Keratinocyte (primary cell): ENCODE data around the gene SYNE1. TPM values are rescaled to one million over a fixed set of nuclear protein-coding genes. Genes with fewer than 3 reads are reported as not detected.

Experiments used
- DNase-seq: peaks from one replicate; pipeline ENCODE4 v3.0.0-alpha.2; 2011; ENCODE audit warnings: low read depth, missing footprints, low spot score
- FAIRE-seq: peaks from 2 replicates; lab custom pipeline; 2011; peaks lifted over from hg19 to GRCh38; lab: Jason Lieb, UNC
- H2AFZ ChIP-seq: 2 replicates; pipeline ENCODE4 v1.6.0; 2012; ENCODE audit warnings: low read length, control low read depth, inconsistent platforms; ENCODE audit not compliant: control insufficient read depth
- H3K27ac ChIP-seq: 2 replicates; pipeline ENCODE4 v1.5.1; 2011; ENCODE audit warnings: low read length; ENCODE audit not compliant: control insufficient read depth, insufficient read depth
- H3K27me3 ChIP-seq: 3 replicates; pipeline ENCODE4 v1.6.0; 2011; ENCODE audit warnings: low read length; ENCODE audit not compliant: control insufficient read depth, insufficient read depth; ENCODE audit errors: extremely low read depth
- H3K36me3 ChIP-seq, 2 experiments: 2 replicates in 1 of 2; 3 replicates in 1 of 2; pipeline ENCODE4 v1.5.1; 2011; ENCODE audit warnings: low read length in 2 of 2, mild to moderate bottlenecking in 1 of 2; ENCODE audit not compliant: control insufficient read depth in 2 of 2, insufficient read depth in 2 of 2; ENCODE audit errors: extremely low read depth in 1 of 2
- H3K4me1 ChIP-seq: 3 replicates; pipeline ENCODE4 v1.5.1; 2011; ENCODE audit warnings: low read length; ENCODE audit not compliant: control insufficient read depth, insufficient read depth; ENCODE audit errors: extremely low read depth
- H3K4me2 ChIP-seq: 3 replicates; pipeline ENCODE4 v1.6.0; 2011; ENCODE audit warnings: low read depth, low read length; ENCODE audit not compliant: control insufficient read depth, insufficient read depth; ENCODE audit errors: extremely low read depth
- H3K4me3 ChIP-seq, 3 experiments: fragments of 200-600 bp in 1 of 3; sonication (generic) in 1 of 3; 2 replicates in 2 of 3; 3 replicates in 1 of 3; pipeline ENCODE4 v1.5.1; 2011 to 2016; ENCODE audit warnings: low read length in 3 of 3, mild to moderate bottlenecking in 3 of 3, control low read depth in 2 of 3, inconsistent platforms in 1 of 3, low read depth in 1 of 3, mixed read lengths in 1 of 3, mixed run types in 1 of 3, moderate library complexity in 1 of 3; ENCODE audit not compliant: control insufficient read depth in 2 of 3, insufficient read depth in 2 of 3; ENCODE audit errors: extremely low read depth in 1 of 3
- H3K79me2 ChIP-seq: 2 replicates; pipeline ENCODE4 v1.6.0; 2012; ENCODE audit warnings: low read length; ENCODE audit not compliant: control insufficient read depth, insufficient read depth
- H3K9ac ChIP-seq: 3 replicates; pipeline ENCODE4 v1.6.0; 2011; ENCODE audit warnings: low read length; ENCODE audit not compliant: control insufficient read depth, insufficient read depth; ENCODE audit errors: extremely low read depth
- H3K9me1 ChIP-seq: 3 replicates; pipeline ENCODE4 v1.6.0; 2011; ENCODE audit warnings: low read length; ENCODE audit not compliant: control insufficient read depth, insufficient read depth; ENCODE audit errors: extremely low read depth
- H3K9me3 ChIP-seq: 2 replicates; pipeline ENCODE4 v1.5.1; 2012; ENCODE audit warnings: low read depth, low read length; ENCODE audit not compliant: control insufficient read depth
- H4K20me1 ChIP-seq: 3 replicates; pipeline ENCODE4 v1.6.0; 2011; ENCODE audit warnings: low read length; ENCODE audit not compliant: control insufficient read depth, insufficient read depth; ENCODE audit errors: extremely low read depth
- EZH2 ChIP-seq: IDR thresholded peaks from one replicate; pipeline ENCODE4 v1.6.1; 2012; ENCODE audit warnings: inconsistent platforms, mild to moderate bottlenecking, low read length, moderate library complexity
- dilution Hi-C: fragments of 300-500 bp; cut with MboI; formaldehyde crosslinking; loops from one replicate; pipeline ENCODE4 v1.7.0; 2020; ENCODE audit warnings: low sequenced_read_pairs; ENCODE audit not compliant: extremely low pct_ligation_motif_present
- polyA plus RNA-seq, 5 experiments: library from polyadenylated mRNA; depleted of rRNA in 3 of 5; stranded (reverse) in 3 of 5; stranded (forward) in 1 of 5; unstranded in 1 of 5; fragments of >200 nt; gene quantifications; 1 replicate in 1 of 5; 2 replicates in 3 of 5; 3 replicates in 1 of 5; pipeline versions ENCODE4 v1.2.1 to v1.2.3, GENCODE V29; 2011 to 2012; ENCODE audit warnings: missing spikeins in 2 of 5, low read depth in 1 of 5, low replicate concordance in 1 of 5
- TF ChIP-seq, protein P1 (sequence below), 3 experiments: IDR thresholded peaks in 1 of 3; conservative IDR thresholded peaks in 1 of 3; optimal IDR thresholded peaks in 1 of 3; 2 replicates in 2 of 3; 3 replicates in 1 of 3; pipeline versions ENCODE3 to v1.5.1; 2011; ENCODE audit warnings: low read length in 3 of 3, mild to moderate bottlenecking in 3 of 3, moderate library complexity in 2 of 3, control low read depth in 1 of 3, inconsistent platforms in 1 of 3; ENCODE audit not compliant: insufficient read depth in 2 of 3; ENCODE audit errors: extremely low read depth in 1 of 3

The SYNE1 gene
- polyA plus RNA-seq, 1 donor (not counting 4 experiments of a cell fraction or from before 2014, with no cell fraction given), result 4.0 TPM

DNA sequence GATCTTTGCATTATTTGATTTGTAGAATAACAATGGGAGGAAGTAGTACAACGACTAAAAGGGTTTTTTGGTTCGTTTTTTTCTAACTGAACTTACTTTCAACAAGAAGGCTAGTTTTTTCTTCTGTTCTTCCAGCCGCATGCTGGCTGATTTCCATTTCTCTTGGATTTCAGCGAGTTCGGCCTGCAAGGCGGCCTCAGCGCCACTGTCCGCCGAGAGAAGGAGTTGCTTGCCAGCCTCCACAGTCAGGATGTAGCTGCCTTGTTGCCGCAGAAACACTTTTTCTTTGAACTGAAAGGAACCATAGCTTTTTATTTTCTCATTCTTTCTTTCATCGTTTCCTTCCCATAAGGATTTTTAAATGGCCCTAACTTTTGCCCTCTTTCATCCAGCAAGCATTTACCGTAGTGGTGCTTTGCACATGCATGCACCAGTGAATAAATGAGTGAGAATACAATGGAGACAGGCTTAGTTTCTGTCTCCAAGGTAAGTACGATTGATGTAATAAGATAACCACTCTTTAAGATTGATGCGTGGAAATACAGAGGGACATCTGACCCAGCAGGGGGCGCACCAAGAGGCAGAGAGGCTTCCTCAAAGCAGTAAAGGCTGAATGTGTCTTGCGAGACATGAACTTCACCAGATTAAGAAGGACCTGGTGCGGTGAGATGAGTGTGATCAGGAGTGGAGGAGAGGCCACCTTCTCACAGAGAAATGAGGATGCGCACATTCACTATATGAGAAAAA is 430.9 kb downstream of the SYNE1 start:
- no peak overlapping the region for H2AFZ ChIP-seq
- H3K27ac ChIP-seq, result no peak overlapping the region
- H3K4me1 ChIP-seq, result no peaks in the 10 kb centered on the region
- H3K27me3 ChIP-seq, result no peaks in the 10 kb centered on the region
- H3K4me2 ChIP-seq, result no peak overlapping the region
- DNase-seq (no peak), FAIRE-seq (no peak)
- H3K79me2 ChIP-seq, result no peaks in the 10 kb centered on the region
- dilution Hi-C loops, result no loop called here
- H3K9me1 ChIP-seq, result no peaks in the 10 kb centered on the region
- TF ChIP-seq, protein P1, sequence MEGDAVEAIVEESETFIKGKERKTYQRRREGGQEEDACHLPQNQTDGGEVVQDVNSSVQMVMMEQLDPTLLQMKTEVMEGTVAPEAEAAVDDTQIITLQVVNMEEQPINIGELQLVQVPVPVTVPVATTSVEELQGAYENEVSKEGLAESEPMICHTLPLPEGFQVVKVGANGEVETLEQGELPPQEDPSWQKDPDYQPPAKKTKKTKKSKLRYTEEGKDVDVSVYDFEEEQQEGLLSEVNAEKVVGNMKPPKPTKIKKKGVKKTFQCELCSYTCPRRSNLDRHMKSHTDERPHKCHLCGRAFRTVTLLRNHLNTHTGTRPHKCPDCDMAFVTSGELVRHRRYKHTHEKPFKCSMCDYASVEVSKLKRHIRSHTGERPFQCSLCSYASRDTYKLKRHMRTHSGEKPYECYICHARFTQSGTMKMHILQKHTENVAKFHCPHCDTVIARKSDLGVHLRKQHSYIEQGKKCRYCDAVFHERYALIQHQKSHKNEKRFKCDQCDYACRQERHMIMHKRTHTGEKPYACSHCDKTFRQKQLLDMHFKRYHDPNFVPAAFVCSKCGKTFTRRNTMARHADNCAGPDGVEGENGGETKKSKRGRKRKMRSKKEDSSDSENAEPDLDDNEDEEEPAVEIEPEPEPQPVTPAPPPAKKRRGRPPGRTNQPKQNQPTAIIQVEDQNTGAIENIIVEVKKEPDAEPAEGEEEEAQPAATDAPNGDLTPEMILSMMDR (optimal IDR thresholded peaks at IDR 0.05 in 1 of 3, IDR thresholded peaks at IDR 0.05 in 1 of 3, conservative IDR thresholded peaks at IDR 0.05 in 1 of 3; ENCODE audit: extremely low read depth in 1 of 3, insufficient read depth in 2 of 3, low read length in 3 of 3), result peak; percentile 32 to 55 (median 37)
- no peak for TF ChIP-seq EZH2
- H3K9me3 ChIP-seq, result no peaks in the 10 kb centered on the region
- no peak overlapping the region for H3K4me3 ChIP-seq
- H3K36me3 ChIP-seq, result peaks cover 0 to 4% of the 10 kb centered on the region in 2 experiments
- no peaks in the 10 kb centered on the region for H4K20me1 ChIP-seq
- H3K9ac ChIP-seq, result no peak overlapping the region

DNA sequence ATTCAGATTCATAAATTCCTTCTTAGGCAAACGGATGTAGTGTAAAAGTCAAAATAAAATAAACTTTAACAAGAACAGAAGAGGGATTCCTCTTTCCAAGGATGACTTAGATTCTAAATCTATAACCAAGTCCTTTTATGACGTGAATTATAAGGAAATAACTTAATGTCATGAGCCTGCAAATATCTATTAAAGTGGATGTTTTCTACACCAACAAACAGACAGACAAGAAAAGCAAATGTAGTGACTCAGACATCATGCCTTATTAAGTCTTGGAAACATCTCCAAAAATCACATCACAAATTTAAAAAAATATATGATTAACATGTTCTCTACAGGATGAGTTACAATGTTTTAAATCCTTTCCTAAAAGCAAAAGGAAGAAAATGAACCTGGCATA is 432.6 kb downstream of the SYNE1 start:
- Histone ChIP-seq H3K4me3 (no peak overlapping the region), H3K27me3 (no peaks in the 10 kb centered on the region), H2AFZ (no peak overlapping the region), H3K9ac (no peak overlapping the region), H3K4me1 (no peaks in the 10 kb centered on the region), H3K27ac (no peak overlapping the region), H3K4me2 (no peak overlapping the region), H3K36me3 (peaks cover 0 to 4% of the 10 kb centered on the region in 2 experiments), H3K9me1 (no peaks in the 10 kb centered on the region), H4K20me1 (no peaks in the 10 kb centered on the region), H3K9me3 (no peaks in the 10 kb centered on the region), H3K79me2 (no peaks in the 10 kb centered on the region)
- no peak for FAIRE-seq
- TF ChIP-seq, protein P1 (optimal IDR thresholded peaks at IDR 0.05 in 1 of 3, IDR thresholded peaks at IDR 0.05 in 1 of 3, conservative IDR thresholded peaks at IDR 0.05 in 1 of 3; ENCODE audit: extremely low read depth in 1 of 3, insufficient read depth in 2 of 3, low read length in 3 of 3), result no peak
- TF ChIP-seq EZH2, result no peak
- dilution Hi-C loops, result no loop called here
- no peak for DNase-seq
